ENCODE data around the gene RGS9.

- TF ChIP-seq POLR2A (IDR thresholded peaks at IDR 0.05; ENCODE audit: low read length) (no peak), CTCF (IDR thresholded peaks at IDR 0.05) (no peak), NR3C1 (IDR thresholded peaks at IDR 0.05) (no peak), RFX5 (IDR thresholded peaks at IDR 0.05) (no peak), ZNF302 (CRISPR knock-in tag; IDR thresholded peaks at IDR 0.05) (no peak), MAFK (IDR thresholded peaks at IDR 0.05; ENCODE audit: partially characterized antibody) (no peak), RAD21 (conservative IDR thresholded peaks at IDR 0.05 in 1 of 2, IDR thresholded peaks at IDR 0.05 in 1 of 2) (no peak), EHF (CRISPR knock-in tag; IDR thresholded peaks at IDR 0.05) (no peak), HMGXB4 (CRISPR knock-in tag; IDR thresholded peaks at IDR 0.05; ENCODE audit: borderline replicate concordance) (no peak), RCOR1 (IDR thresholded peaks at IDR 0.05; ENCODE audit: low read depth, low read length) (no peak), HDAC2 (IDR thresholded peaks at IDR 0.05) (no peak), ESRRA (IDR thresholded peaks at IDR 0.05; ENCODE audit: borderline replicate concordance, low read length) (no peak)
These were observed 19.1 kb downstream of the RGS9 start for GRCh38 chr17:65156185-65156834.

All from A549 (cell line).